D341Med (cell line): ENCODE data around the gene EPHB4.
"Not testable (repeated sequence)": the region's sequence is repeated elsewhere in the genome, so short reads cannot be mapped to it uniquely, and the experiment has no call there.

Experiments
- DNase-seq: peaks from one replicate; pipeline ENCODE4 v3.0.0; 2012; ENCODE audit warnings: low spot score

EPHB4 gene

DNA sequence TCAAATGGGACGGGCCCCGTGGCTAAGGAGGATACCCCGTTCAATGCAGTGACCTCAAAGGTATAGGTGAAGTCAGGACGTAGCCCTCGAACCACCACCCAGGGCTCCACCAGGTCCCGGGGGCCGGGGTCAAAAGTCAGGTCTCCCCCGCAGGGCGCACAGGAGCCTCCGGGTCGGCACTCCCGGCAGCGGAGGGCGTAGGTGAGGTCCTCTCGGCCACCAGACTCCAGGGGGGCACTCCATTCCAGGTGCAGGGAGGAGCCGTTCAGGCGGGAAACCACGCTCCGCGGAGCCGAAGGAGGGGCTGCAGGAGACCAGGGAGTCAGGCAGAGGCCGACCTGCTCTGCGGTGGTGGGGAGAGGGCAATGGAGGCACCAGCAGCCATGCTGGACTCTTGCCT is 7.7 kb downstream of the EPHB4 start:
- peak; percentile 23 for DNase-seq

- DNase-seq: peak; percentile 4
These were observed 8.5 kb downstream of the EPHB4 start for GRCh38 chr7:100818825-100819224.

DNA sequence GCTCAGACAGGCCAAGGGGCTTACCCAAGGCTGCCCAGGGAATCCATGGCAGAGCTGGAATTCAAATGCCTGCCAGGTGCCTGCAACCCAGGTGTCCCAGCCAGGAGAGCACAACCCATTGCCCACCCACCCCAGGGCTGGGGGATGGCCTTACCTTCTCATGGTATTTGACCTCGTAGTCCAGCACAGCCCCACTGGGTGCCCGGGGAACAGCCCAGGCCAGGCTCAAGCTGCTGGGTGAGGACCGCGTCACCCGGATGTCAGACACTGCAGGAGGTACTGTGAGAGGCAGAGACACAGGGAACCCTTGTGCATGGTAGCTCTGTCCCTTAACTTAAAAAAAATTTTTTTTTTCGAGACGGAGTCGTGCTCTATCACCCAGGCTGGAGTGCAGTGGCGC is 9.0 kb downstream of the EPHB4 start:
- DNase-seq: peak; percentile 12

DNA sequence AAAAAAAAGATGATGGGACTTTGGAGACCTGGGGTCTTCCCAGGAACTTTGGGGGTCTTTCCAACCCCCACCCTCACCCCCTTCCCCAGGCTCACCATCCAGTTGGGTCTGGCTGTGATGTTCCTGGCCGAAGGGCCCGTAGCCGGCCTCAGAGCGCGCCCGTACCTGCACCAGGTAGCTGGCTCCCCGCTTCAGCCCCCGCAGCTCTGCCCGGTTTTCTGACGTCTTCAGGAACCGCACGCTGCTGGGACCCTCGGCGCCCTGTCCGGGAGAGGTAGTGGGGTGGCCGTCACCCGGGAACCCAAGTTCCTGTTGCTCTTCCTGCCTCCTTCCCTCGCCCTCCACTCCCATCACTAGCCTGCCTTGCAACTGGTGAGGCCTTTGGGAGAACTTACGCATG is 10.2 kb downstream of the EPHB4 start:
- DNase-seq: peak; percentile 31

GRCh38 chr7:100816515-100816914 is 10.8 kb downstream of the EPHB4 start:
- not testable (repeated sequence) for DNase-seq

GRCh38 chr7:100812729-100813128 is 14.6 kb downstream of the EPHB4 start:
- no peak for DNase-seq

DNA sequence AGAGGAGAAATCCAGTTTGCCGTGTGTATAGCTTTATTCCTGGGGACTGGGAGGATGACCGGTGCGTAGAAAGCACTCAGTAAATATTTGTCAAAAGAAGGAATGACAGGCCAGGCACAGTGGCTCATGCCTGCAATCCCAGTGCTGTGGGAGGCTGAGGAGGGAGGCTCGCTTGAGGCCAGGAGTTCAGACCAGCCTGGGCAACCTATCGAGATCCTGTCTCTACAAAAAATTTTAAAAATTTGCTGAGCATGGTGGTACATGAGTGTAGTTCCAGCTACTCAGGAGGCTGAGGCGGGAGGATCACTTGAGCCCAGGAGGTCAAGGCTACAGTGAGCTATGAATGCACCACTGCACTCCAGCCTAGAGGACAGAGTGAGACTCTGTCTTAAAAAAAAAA is 15.8 kb downstream of the EPHB4 start:
- DNase-seq: no peak

DNA sequence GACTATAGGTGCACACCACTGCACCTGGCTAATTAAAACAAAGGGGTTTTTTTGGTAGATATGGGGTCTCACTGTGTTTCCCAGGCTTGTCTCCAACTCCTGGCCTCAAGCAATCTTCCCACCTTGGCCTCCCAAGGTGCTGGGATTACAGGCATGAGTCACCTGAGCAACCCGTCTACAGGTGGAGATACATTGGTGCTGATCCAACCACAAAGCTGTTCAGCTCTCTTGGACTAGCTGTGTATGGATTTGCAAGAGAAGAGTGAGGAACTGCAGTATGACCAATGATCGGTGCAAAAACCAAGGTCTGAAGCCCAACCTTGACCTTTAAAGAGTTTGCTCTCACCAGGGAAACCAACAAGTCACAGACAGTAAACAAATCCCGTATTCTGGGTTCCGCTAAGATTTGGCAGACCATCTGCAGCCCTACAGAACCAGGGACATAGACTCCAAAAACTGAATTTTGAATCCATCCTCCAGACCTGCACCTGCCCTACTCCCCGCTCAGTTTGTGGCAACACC is 18.9 kb downstream of the EPHB4 start:
- no peak for DNase-seq

DNA sequence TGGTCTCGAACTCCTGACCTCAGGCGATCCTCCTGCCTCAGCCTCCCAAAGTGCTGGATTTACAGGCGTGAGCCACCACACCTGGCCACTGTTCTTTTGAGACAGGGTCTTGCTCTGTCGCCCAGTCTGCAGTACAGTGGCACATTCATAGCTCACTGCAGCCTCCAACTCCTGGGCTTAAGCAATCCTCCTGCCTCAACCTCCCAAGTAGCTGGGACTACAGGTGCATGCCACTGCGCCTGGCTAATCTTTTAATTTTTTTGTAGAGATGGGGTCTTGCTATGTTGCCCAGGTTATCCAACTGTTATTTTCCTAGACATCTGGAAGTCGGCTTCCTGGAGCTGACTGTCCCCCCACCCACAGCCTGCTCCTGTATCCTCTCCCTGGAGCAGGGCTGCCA is 20.4 kb downstream of the EPHB4 start:
- not testable (repeated sequence) for DNase-seq

GRCh38 chr7:100806276-100806675 is 21.0 kb downstream of the EPHB4 start:
- no peak for DNase-seq

DNA sequence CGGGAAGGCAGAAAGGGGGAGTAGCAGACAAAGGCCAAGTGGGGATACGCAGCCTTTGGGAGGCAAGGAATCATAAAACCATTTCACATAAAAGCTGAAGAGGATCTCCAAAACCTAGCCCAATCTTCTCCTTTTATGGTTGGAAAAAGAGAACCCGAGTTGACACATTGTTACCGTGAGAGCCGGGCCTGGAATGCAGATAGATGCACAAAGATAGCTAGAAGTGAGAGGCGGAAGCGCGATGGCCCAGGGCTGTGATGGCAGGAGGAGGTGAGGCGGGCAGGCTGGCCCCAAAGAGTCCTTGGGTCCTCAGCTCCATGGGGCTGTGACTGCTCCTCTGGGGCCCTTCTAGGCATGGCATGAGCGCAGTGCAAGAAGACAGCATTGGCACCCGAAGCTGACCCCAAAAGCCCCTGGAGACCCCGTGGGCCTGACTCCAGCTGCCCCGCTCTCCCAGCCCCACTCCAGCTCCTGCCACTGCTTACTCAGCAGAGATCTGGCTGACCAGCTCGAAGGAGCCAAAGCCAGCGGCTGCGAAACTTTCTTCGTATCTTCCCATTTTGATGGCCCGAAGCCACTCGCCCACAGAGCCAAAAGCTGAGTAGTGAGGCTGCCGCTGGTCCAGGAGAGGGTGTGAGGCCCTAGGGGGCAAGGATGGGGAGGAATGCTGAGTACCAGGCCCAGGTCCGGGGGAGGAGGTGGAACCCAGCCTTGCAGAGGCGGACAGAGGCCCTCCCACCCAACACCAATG is 22.5 kb downstream of the EPHB4 start:
- DNase-seq: no peak

DNA sequence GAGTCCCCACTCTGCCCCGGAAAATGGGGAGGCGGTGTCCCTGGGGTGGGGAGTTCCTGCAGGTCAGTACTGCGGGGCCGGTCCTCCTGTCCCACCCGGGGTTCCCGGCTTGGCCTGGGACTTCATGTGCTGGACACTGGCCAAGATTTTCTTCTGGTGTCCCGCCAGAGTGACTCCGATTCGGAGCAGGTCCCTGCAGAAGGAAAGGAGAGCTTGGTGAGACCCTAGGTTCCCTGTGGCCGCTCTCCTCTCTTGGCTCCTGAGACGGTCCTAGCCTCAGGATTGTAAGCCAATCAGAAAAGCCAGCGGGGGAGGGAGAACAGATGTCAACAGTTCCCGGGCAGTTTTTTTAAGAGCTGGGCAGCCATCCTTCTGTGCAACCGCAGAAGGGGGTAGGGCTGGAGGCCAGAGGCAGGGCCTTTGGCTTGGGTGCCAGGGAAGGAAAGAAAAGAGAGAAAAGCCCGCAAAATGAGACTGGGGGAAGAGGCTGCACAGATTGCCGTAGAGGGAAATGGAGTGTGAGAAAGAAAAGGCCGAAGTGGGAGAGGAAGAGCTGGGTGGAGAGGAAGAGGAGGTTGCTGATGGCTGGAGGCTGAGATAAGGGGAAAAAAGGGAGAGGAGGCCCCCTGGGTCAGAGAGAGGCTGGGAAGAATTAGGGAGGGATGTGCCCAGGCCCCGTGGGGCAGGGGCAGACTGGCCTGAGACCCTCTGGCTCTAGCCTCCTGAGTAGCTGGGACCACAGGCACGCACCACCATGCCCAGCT is 23.7 kb downstream of the EPHB4 start:
- peak; percentile 67 for DNase-seq

- no peak for DNase-seq
These were observed 24.4 kb downstream of the EPHB4 start for GRCh38 chr7:100802951-100803350.

GRCh38 chr7:100801833-100802568 is 25.3 kb downstream of the EPHB4 start:
- DNase-seq: no peak

GRCh38 chr7:100799037-100799896 is 28.1 kb downstream of the EPHB4 start:
- peak; percentile 82 for DNase-seq

DNA sequence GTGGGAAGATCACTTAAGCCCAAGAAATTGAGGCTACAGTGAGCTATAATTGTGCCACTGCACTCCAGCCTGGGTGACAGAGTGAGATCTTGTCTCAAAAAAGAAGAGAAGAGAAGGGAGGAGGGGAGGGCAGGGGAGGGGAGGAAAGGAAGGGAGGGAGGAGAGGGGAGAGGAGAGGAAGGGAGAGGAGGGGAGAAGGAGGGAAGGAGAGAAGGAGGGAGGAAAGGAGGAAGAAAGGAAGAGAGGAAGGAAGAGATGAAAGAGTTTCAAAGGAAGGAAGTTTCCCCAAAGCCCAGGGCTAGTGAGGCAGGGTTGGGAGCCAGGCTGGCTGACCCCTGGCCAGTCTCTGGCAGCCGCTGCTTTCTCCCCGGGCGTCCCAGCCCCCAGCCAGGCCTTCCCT is 32.6 kb downstream of the EPHB4 start:
- no peak for DNase-seq

GRCh38 chr7:100793806-100794660 is 33.3 kb downstream of the EPHB4 start:
- DNase-seq: peak; percentile 46

GRCh38 chr7:100791881-100792666 is 35.2 kb downstream of the EPHB4 start:
- DNase-seq: no peak

GRCh38 chr7:100789055-100789454 is 38.3 kb downstream of the EPHB4 start:
- DNase-seq: no peak

DNA sequence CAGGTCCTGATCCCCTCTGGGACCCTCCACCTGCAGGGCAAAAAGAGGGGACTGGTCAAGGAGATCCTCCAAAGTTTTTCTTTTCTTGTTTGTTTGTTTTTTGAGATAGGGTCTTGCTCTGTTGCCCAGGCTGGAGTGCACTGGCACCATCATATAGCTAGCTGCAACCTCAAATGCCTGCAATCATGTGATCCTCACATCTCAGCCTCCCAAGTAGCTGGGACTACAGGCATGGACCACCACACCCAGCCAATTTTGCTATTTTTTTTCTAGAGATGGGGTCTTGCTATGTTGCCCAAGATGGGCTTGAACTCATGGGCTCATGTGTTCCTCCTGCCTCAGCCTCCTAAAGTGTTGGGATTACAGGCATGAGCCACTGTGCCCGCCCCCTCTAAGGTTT is 41.0 kb downstream of the EPHB4 start:
- no peak for DNase-seq
